Chondrocyte (in vitro differentiated cells): ENCODE measurements around the gene NUDT1. TPM values are rescaled to one million over a fixed set of nuclear protein-coding genes. Genes with fewer than 3 reads are reported as not detected.

ENCODE experiments used
- DNase-seq: peaks from one replicate; pipeline ENCODE4 v3.0.0; 2021; ENCODE audit warnings: mixed read lengths, low spot score
- H3K27ac Mint-ChIP-seq: one replicate; pipeline ENCODE4 v1.8.0; 2021; ENCODE audit warnings: mild to moderate bottlenecking, moderate library complexity, mixed read lengths; ENCODE audit not compliant: unreplicated experiment
- H3K27me3 Mint-ChIP-seq: 2 replicates; pipeline ENCODE4 v1.8.0; 2021; ENCODE audit warnings: low read depth, mixed read lengths
- H3K36me3 Mint-ChIP-seq: 2 replicates; pipeline ENCODE4 v1.8.0; 2021; ENCODE audit warnings: low read depth, mixed read lengths
- H3K4me1 Mint-ChIP-seq: 2 replicates; pipeline ENCODE4 v1.8.0; 2021; ENCODE audit warnings: low read depth, mild to moderate bottlenecking, mixed read lengths
- H3K4me3 Mint-ChIP-seq: one replicate; pipeline ENCODE4 v1.8.0; 2021; ENCODE audit warnings: mild to moderate bottlenecking, moderate library complexity, mixed read lengths; ENCODE audit not compliant: unreplicated experiment
- H3K9me3 Mint-ChIP-seq: 2 replicates; pipeline ENCODE4 v1.8.0; 2021; ENCODE audit warnings: low read depth, mixed read lengths
- CTCF ChIP-seq: fragments of 200-600 bp; sonication (generic); IDR thresholded peaks from 2 replicates; pipeline ENCODE4 v1.5.0; 2021; ENCODE audit warnings: antibody characterized with exemption, mild to moderate bottlenecking, moderate library complexity
- total RNA-seq: library from RNA; stranded (reverse); gene quantifications from 3 replicates; pipeline ENCODE4 v1.2.1, GENCODE V29; 2021

NUDT1 gene
- total RNA-seq, 1 donor from 2014 or later: 9.5 TPM

- no peaks in the 10 kb centered on the region for H3K27me3 Mint-ChIP-seq
- H3K36me3 Mint-ChIP-seq: peaks cover 14% of the 10 kb centered on the region
- H3K9me3 Mint-ChIP-seq: no peaks in the 10 kb centered on the region
- no peak overlapping the region for H3K27ac Mint-ChIP-seq
- DNase-seq: peak; percentile 81
- peak; percentile 26 for TF ChIP-seq CTCF
- H3K4me1 Mint-ChIP-seq: peaks cover 13% of the 10 kb centered on the region
- H3K4me3 Mint-ChIP-seq: no peak overlapping the region
These were observed 38.9 kb upstream of the NUDT1 start for GRCh38 chr7:2202901-2203765.

GRCh38 chr7:2203766-2204300 lies 38.2 kb upstream of the NUDT1 start:
- Mint-ChIP-seq H3K4me3 (no peak overlapping the region), H3K27ac (no peak overlapping the region), H3K36me3 (peaks cover 21% of the 10 kb centered on the region), H3K4me1 (peaks cover 13% of the 10 kb centered on the region), H3K9me3 (no peaks in the 10 kb centered on the region), H3K27me3 (no peaks in the 10 kb centered on the region)
- no peak for DNase-seq
- no peak for TF ChIP-seq CTCF

GRCh38 chr7:2204446-2204845 lies 37.6 kb upstream of the NUDT1 start:
- Mint-ChIP-seq H3K9me3 (no peaks in the 10 kb centered on the region), H3K4me1 (peaks cover 13% of the 10 kb centered on the region), H3K27ac (no peak overlapping the region), H3K4me3 (no peak overlapping the region), H3K36me3 (peaks cover 21% of the 10 kb centered on the region), H3K27me3 (no peaks in the 10 kb centered on the region)
- DNase-seq: no peak
- TF ChIP-seq CTCF: no peak

- peak; percentile 57 for DNase-seq
- Mint-ChIP-seq H3K36me3 (peaks cover 19% of the 10 kb centered on the region), H3K9me3 (no peaks in the 10 kb centered on the region), H3K4me1 (peaks cover 13% of the 10 kb centered on the region), H3K4me3 (no peak overlapping the region), H3K27me3 (no peaks in the 10 kb centered on the region), H3K27ac (peak overlapping the region; percentile 41)
- TF ChIP-seq CTCF: no peak
These were observed 36.8 kb upstream of the NUDT1 start for GRCh38 chr7:2205036-2205780.

- H3K9me3 Mint-ChIP-seq: no peaks in the 10 kb centered on the region
- TF ChIP-seq CTCF: no peak
- H3K27ac Mint-ChIP-seq: no peak overlapping the region
- peak; percentile 74 for DNase-seq
- peaks cover 29% of the 10 kb centered on the region for H3K36me3 Mint-ChIP-seq
- H3K27me3 Mint-ChIP-seq: no peaks in the 10 kb centered on the region
- H3K4me3 Mint-ChIP-seq: no peak overlapping the region
- H3K4me1 Mint-ChIP-seq: peaks cover 13% of the 10 kb centered on the region
These were observed 33.3 kb upstream of the NUDT1 start for GRCh38 chr7:2208712-2209111.
